GM23248 (cell line): ENCODE results near the gene TOR1AIP2. TPM values are rescaled to one million over a fixed set of nuclear protein-coding genes. Genes with fewer than 3 reads are reported as not detected.

Experiments used
- DNase-seq: peaks from one replicate; pipeline ENCODE4 v3.0.0-alpha.2; 2015
- H2AFZ ChIP-seq: fragments of 200-600 bp; sonication (generic); 2 replicates; pipeline ENCODE4 v1.6.1; 2016; ENCODE audit warnings: antibody characterized with exemption
- H3F3A ChIP-seq: fragments of 200-600 bp; sonication (generic); 2 replicates; pipeline ENCODE4 v1.6.1; 2016; ENCODE audit warnings: mild to moderate bottlenecking, antibody characterized with exemption, mixed run types; ENCODE audit not compliant: insufficient read depth
- H3K27ac ChIP-seq: fragments of 200-600 bp; sonication (generic); 2 replicates; pipeline ENCODE4 v1.5.1; 2016; ENCODE audit warnings: mild to moderate bottlenecking
- H3K27me3 ChIP-seq: fragments of 200-600 bp; sonication (generic); replicated peaks from 2 replicates; pipeline ENCODE4 v1.6.1; 2016; ENCODE audit warnings: mild to moderate bottlenecking; ENCODE audit not compliant: insufficient read depth
- H3K36me3 ChIP-seq: fragments of 200-600 bp; sonication (generic); 2 replicates; pipeline ENCODE4 v1.6.1; 2016; ENCODE audit warnings: low read depth, mild to moderate bottlenecking
- H3K4me1 ChIP-seq: fragments of 200-600 bp; sonication (generic); 2 replicates; pipeline ENCODE4 v1.6.1; 2016; ENCODE audit warnings: mild to moderate bottlenecking; ENCODE audit not compliant: insufficient read depth
- H3K4me2 ChIP-seq: fragments of 200-600 bp; sonication (generic); one replicate; pipeline ENCODE4 v1.6.1; 2016; ENCODE audit warnings: mild to moderate bottlenecking; ENCODE audit not compliant: unreplicated experiment
- H3K4me3 ChIP-seq: fragments of 200-600 bp; sonication (generic); 2 replicates; pipeline ENCODE4 v1.5.1; 2016; ENCODE audit warnings: mild to moderate bottlenecking
- H3K79me2 ChIP-seq: fragments of 200-600 bp; sonication (generic); 2 replicates; pipeline ENCODE4 v1.6.1; 2016; ENCODE audit warnings: mild to moderate bottlenecking; ENCODE audit not compliant: insufficient read depth
- H3K9ac ChIP-seq: fragments of 200-600 bp; sonication (generic); 2 replicates; pipeline ENCODE4 v1.6.1; 2016; ENCODE audit warnings: mild to moderate bottlenecking
- H3K9me2 ChIP-seq: fragments of 200-600 bp; sonication (generic); 2 replicates; pipeline ENCODE4 v1.6.1; 2016; ENCODE audit warnings: mixed run types, mild to moderate bottlenecking, moderate library complexity; ENCODE audit not compliant: insufficient read depth
- H3K9me3 ChIP-seq: fragments of 200-600 bp; sonication (generic); one replicate; pipeline ENCODE4 v1.6.1; 2017; ENCODE audit warnings: low read depth
- H4K20me1 ChIP-seq: fragments of 200-600 bp; sonication (generic); 2 replicates; pipeline ENCODE4 v1.6.0; 2016; ENCODE audit not compliant: insufficient read depth
- EZH2 ChIP-seq: fragments of 200-600 bp; sonication (generic); IDR thresholded peaks from 2 replicates; pipeline ENCODE4 v1.6.1; 2018; ENCODE audit warnings: antibody characterized with exemption, mild to moderate bottlenecking; ENCODE audit not compliant: insufficient read depth, poor library complexity, severe bottlenecking
- EZH2phosphoT487 ChIP-seq: fragments of 200-600 bp; sonication (generic); IDR thresholded peaks from 2 replicates; pipeline ENCODE4 v1.6.1; 2018; ENCODE audit warnings: antibody characterized with exemption, moderate library complexity, mild to moderate bottlenecking, low read depth; ENCODE audit not compliant: insufficient read depth
- WGBS, 2 experiments: methylation state at CpG; one replicate each; pipeline ENCODE4 v1.1.6; 2015 to 2017; ENCODE audit warnings: low lambda C conversion rate in 2 of 2, low coverage in 1 of 2; ENCODE audit errors: missing lambda C conversion rate in 2 of 2; 5-methylcytosine and 5-hydroxymethylcytosine counted together
- in situ Hi-C: fragments of 300-500 bp; cut with MboI; formaldehyde crosslinking; loops from 2 replicates; pipeline ENCODE4 v1.15.0; 2020
- polyA plus RNA-seq: library from polyadenylated mRNA; unstranded; fragments of >200 nt; fragmentation: Nextera tagmentation; extraction: Ambion mirVana; gene quantifications from 2 replicates; pipeline ENCODE4 v1.2.1, GENCODE V29; 2016
- total RNA-seq: library from RNA; depleted of rRNA; stranded (reverse); fragments of >200 nt; shearing (Covaris generic); gene quantifications from 2 replicates; pipeline ENCODE4 v1.2.3, GENCODE V29; 2014

TOR1AIP2 gene
- total and polyA plus RNA-seq, 2 experiments from 2014 or later, result 37.2 to 97.1 TPM

- H3K36me3 ChIP-seq, result no peaks in the 10 kb centered on the region
- in situ Hi-C loops, result no loop called here
- H3K9ac ChIP-seq, result no peak overlapping the region
- no peak for DNase-seq
- no peaks in the 10 kb centered on the region; the same call in 1 of the 2 replicates for H3K27me3 ChIP-seq
- no peak overlapping the region for H3K4me3 ChIP-seq
- WGBS, 2 experiments, result 92 to 93% methylated on average over 8 of the region's 8 CpGs
- H3K79me2 ChIP-seq, result no peaks in the 10 kb centered on the region
- no peak overlapping the region for H2AFZ ChIP-seq
- no peak for TF ChIP-seq EZH2
- TF ChIP-seq EZH2phosphoT487, result no peak
- no peak overlapping the region for H3K27ac ChIP-seq
- H4K20me1 ChIP-seq, result no peaks in the 10 kb centered on the region
- no peaks in the 10 kb centered on the region for H3K9me2 ChIP-seq
- H3K4me2 ChIP-seq, result no peak overlapping the region
- peaks cover 12% of the 10 kb centered on the region; the same call in 1 of the 2 replicates for H3K4me1 ChIP-seq
- H3F3A ChIP-seq, result no peaks in the 10 kb centered on the region
- no peaks in the 10 kb centered on the region for H3K9me3 ChIP-seq
These were observed 60.5 kb downstream of the TOR1AIP2 start for GRCh38 chr1:179817056-179817455.

- no peaks in the 10 kb centered on the region for H3K79me2 ChIP-seq
- no peak overlapping the region for H3K4me3 ChIP-seq
- no peaks in the 10 kb centered on the region for H3F3A ChIP-seq
- H3K4me2 ChIP-seq, result no peak overlapping the region
- in situ Hi-C loops, result no loop called here
- no peak overlapping the region for H3K9ac ChIP-seq
- 68 to 72% methylated on average over 17 of the region's 17 CpGs for WGBS, 2 experiments
- H2AFZ ChIP-seq, result no peak overlapping the region
- no peak for DNase-seq
- no peaks in the 10 kb centered on the region for H3K36me3 ChIP-seq
- no peak overlapping the region for H3K27ac ChIP-seq
- no peaks in the 10 kb centered on the region for H3K9me3 ChIP-seq
- TF ChIP-seq EZH2 (no peak), EZH2phosphoT487 (no peak)
- no peaks in the 10 kb centered on the region; the same call in 1 of the 2 replicates for H3K27me3 ChIP-seq
- no peaks in the 10 kb centered on the region for H3K9me2 ChIP-seq
- H3K4me1 ChIP-seq, result peaks cover 12% of the 10 kb centered on the region; the same call in 1 of the 2 replicates
- H4K20me1 ChIP-seq, result no peaks in the 10 kb centered on the region
These were observed 61.2 kb downstream of the TOR1AIP2 start for GRCh38 chr1:179816196-179816960.

- Histone ChIP-seq H3K4me3 (peak overlapping the region; percentile 68), H3K9me2 (no peaks in the 10 kb centered on the region), H3K9ac (no peak overlapping the region; the same call in 1 of the 2 replicates), H3K36me3 (no peaks in the 10 kb centered on the region), H3F3A (no peaks in the 10 kb centered on the region), H3K4me1 (peaks cover 12% of the 10 kb centered on the region; the same call in 1 of the 2 replicates), H3K27me3 (peaks cover 3% of the 10 kb centered on the region; the same call in 1 of the 2 replicates), H3K27ac (no peak overlapping the region), H3K79me2 (no peaks in the 10 kb centered on the region), H3K4me2 (peak overlapping the region; percentile 98), H3K9me3 (no peaks in the 10 kb centered on the region), H4K20me1 (no peaks in the 10 kb centered on the region), H2AFZ (peak overlapping the region; percentile 88)
- no peak for DNase-seq
- 52 to 63% methylated on average over 5 of the region's 5 CpGs for WGBS, 2 experiments
- TF ChIP-seq EZH2, result no peak
- TF ChIP-seq EZH2phosphoT487, result no peak
- in situ Hi-C loops, result no loop called here
These were observed 62.0 kb downstream of the TOR1AIP2 start for GRCh38 chr1:179815641-179816040.

DNA sequence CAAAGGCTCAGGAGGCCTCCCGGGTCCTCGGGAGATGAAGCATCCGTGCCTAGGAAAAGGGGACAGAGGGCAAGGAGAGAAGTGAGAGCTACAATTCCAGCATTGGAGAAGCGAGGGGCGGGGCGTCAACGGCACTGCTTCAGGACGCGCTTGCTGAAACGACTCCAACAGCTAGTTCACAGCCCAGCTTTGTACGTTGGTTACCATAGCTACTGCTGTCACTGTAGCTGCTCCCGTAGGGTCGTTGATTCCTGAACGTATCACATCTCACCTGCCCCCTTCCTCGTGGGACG, 63.1 kb downstream of the TOR1AIP2 start:
- peak; percentile 87 for DNase-seq
- H3K79me2 ChIP-seq, result no peaks in the 10 kb centered on the region
- peak overlapping the region; percentile 98 for H3K4me2 ChIP-seq
- H3K27ac ChIP-seq, result no peak overlapping the region
- H3K9ac ChIP-seq, result peak overlapping the region; percentile 52
- no peaks in the 10 kb centered on the region for H3K9me3 ChIP-seq
- H3F3A ChIP-seq, result no peaks in the 10 kb centered on the region
- in situ Hi-C loops, result no loop called here
- 1 to 3% methylated on average over 16 of the region's 16 CpGs for WGBS, 2 experiments
- H3K4me3 ChIP-seq, result peak overlapping the region; percentile 68
- H3K9me2 ChIP-seq, result no peaks in the 10 kb centered on the region
- peak overlapping the region; percentile 88 for H2AFZ ChIP-seq
- peaks cover 12% of the 10 kb centered on the region; the same call in 1 of the 2 replicates for H3K4me1 ChIP-seq
- no peaks in the 10 kb centered on the region for H3K36me3 ChIP-seq
- TF ChIP-seq EZH2phosphoT487, result no peak
- no peak for TF ChIP-seq EZH2
- no peaks in the 10 kb centered on the region for H4K20me1 ChIP-seq
- peaks cover 10% of the 10 kb centered on the region; the same call in 1 of the 2 replicates for H3K27me3 ChIP-seq
